GM23338 (cell line): ENCODE measurements around the gene FBXW8. TPM values are rescaled to one million over a fixed set of nuclear protein-coding genes. Genes with fewer than 3 reads are reported as not detected.

ENCODE experiments used
- ATAC-seq: fragments of 200-7000 bp; cut with Tn5 transposase; 3 replicates; pipeline ENCODE4 v1.9.1; 2020
- DNase-seq: peaks from one replicate; pipeline ENCODE4 v3.0.0-alpha.2; 2015; ENCODE audit warnings: low spot score
- H2AFZ ChIP-seq: fragments of 200-600 bp; sonication (generic); 2 replicates; pipeline ENCODE4 v1.8.0; 2016; ENCODE audit warnings: antibody characterized with exemption, mild to moderate bottlenecking, moderate library complexity
- H3F3A ChIP-seq: fragments of 200-600 bp; sonication (generic); replicated peaks from 2 replicates; pipeline ENCODE4 v1.8.0; 2017; ENCODE audit warnings: antibody characterized with exemption, mixed run types, low read depth
- H3K27ac ChIP-seq: fragments of 200-600 bp; sonication (generic); 2 replicates; pipeline ENCODE4 v1.6.1; 2016; ENCODE audit warnings: low read depth
- H3K27me3 ChIP-seq: fragments of 200-600 bp; sonication (generic); 2 replicates; pipeline ENCODE4 v1.8.0; 2016; ENCODE audit warnings: mild to moderate bottlenecking, mixed run types, moderate library complexity; ENCODE audit not compliant: insufficient read depth
- H3K36me3 ChIP-seq: fragments of 200-600 bp; sonication (generic); 2 replicates; pipeline ENCODE4 v1.8.0; 2016; ENCODE audit warnings: mild to moderate bottlenecking; ENCODE audit not compliant: insufficient read depth
- H3K4me1 ChIP-seq: fragments of 200-600 bp; sonication (generic); 2 replicates; pipeline ENCODE4 v1.8.0; 2016; ENCODE audit warnings: mild to moderate bottlenecking, moderate library complexity; ENCODE audit not compliant: insufficient read depth
- H3K4me2 ChIP-seq: fragments of 200-600 bp; sonication (generic); 2 replicates; pipeline ENCODE4 v1.7.1; 2017; ENCODE audit warnings: mixed run types
- H3K4me3 ChIP-seq: fragments of 200-600 bp; sonication (generic); 2 replicates; pipeline ENCODE4 v1.6.1; 2016; ENCODE audit warnings: mixed run types
- H3K79me2 ChIP-seq: fragments of 200-600 bp; sonication (generic); replicated peaks from 2 replicates; pipeline ENCODE4 v1.8.0; 2017; ENCODE audit warnings: mild to moderate bottlenecking; ENCODE audit not compliant: insufficient read depth
- H3K9me2 ChIP-seq: fragments of 200-600 bp; sonication (generic); 2 replicates; pipeline ENCODE4 v1.8.0; 2017; ENCODE audit not compliant: insufficient read depth
- H4K20me1 ChIP-seq: fragments of 200-600 bp; sonication (generic); replicated peaks from 2 replicates; pipeline ENCODE4 v1.8.0; 2017; ENCODE audit warnings: mild to moderate bottlenecking; ENCODE audit not compliant: insufficient read depth
- H3K27ac Mint-ChIP-seq: 2 replicates; pipeline ENCODE4 v1.8.0; 2020; ENCODE audit warnings: inconsistent platforms, mild to moderate bottlenecking, moderate library complexity, mixed read lengths
- H3K27me3 Mint-ChIP-seq: 3 replicates; pipeline ENCODE4 v1.8.0; 2022; ENCODE audit warnings: low read depth, mild to moderate bottlenecking, moderate library complexity, mixed read lengths, inconsistent platforms; ENCODE audit not compliant: insufficient read depth, poor library complexity
- H3K36me3 Mint-ChIP-seq: 3 replicates; pipeline ENCODE4 v1.8.0; 2021; ENCODE audit warnings: low read depth, mild to moderate bottlenecking, inconsistent platforms, moderate library complexity, mixed read lengths
- H3K4me1 Mint-ChIP-seq: 3 replicates; pipeline ENCODE4 v1.8.0; 2020; ENCODE audit warnings: mild to moderate bottlenecking, inconsistent platforms, mixed read lengths
- H3K4me3 Mint-ChIP-seq: 3 replicates; pipeline ENCODE4 v1.8.0; 2021; ENCODE audit warnings: moderate library complexity, mild to moderate bottlenecking, inconsistent platforms, mixed read lengths
- H3K9me3 Mint-ChIP-seq: 3 replicates; pipeline ENCODE4 v1.8.0; 2020; ENCODE audit warnings: moderate library complexity, mild to moderate bottlenecking, inconsistent platforms, mixed read lengths
- CREB1 ChIP-seq: fragments of 250-450 bp; sonication (Bioruptor Pico); IDR thresholded peaks from 2 replicates; pipeline ENCODE4 v1.5.0; 2020; ENCODE audit warnings: low read depth, mild to moderate bottlenecking, moderate library complexity
- EZH2 ChIP-seq: fragments of 200-600 bp; sonication (generic); IDR thresholded peaks from one replicate; pipeline ENCODE4 v1.8.0; 2017; ENCODE audit warnings: antibody characterized with exemption, mild to moderate bottlenecking, low read depth; ENCODE audit not compliant: unreplicated experiment
- EZH2phosphoT487 ChIP-seq: fragments of 200-600 bp; sonication (generic); IDR thresholded peaks from one replicate; pipeline ENCODE4 v1.8.1; 2018; ENCODE audit warnings: antibody characterized with exemption; ENCODE audit not compliant: unreplicated experiment
- JUNB ChIP-seq: IDR thresholded peaks from one replicate; pipeline ENCODE4 v1.6.1; 2016; ENCODE audit warnings: antibody characterized with exemption; ENCODE audit not compliant: unreplicated experiment
- NANOG ChIP-seq: IDR thresholded peaks from 2 replicates; pipeline ENCODE4 v1.6.1; 2016; ENCODE audit warnings: antibody characterized with exemption, borderline replicate concordance
- POLR2AphosphoS5 ChIP-seq: IDR thresholded peaks from 2 replicates; pipeline ENCODE4 v1.6.1; 2016; ENCODE audit warnings: antibody characterized with exemption, low read depth
- STAT1 ChIP-seq: IDR thresholded peaks from one replicate; pipeline ENCODE4 v1.6.1; 2016; ENCODE audit warnings: antibody characterized with exemption; ENCODE audit not compliant: unreplicated experiment
- ZNF114 ChIP-seq: fragments of 250-450 bp; sonication (Bioruptor Pico); IDR thresholded peaks from 2 replicates; pipeline ENCODE4 v1.5.0; 2020; ENCODE audit warnings: mild to moderate bottlenecking, moderate library complexity
- ZNF331 ChIP-seq: fragments of 250-450 bp; sonication (Bioruptor Pico); IDR thresholded peaks from 2 replicates; pipeline ENCODE4 v1.5.0; 2020; ENCODE audit warnings: low read depth, mild to moderate bottlenecking, moderate library complexity
- polyA plus RNA-seq: library from polyadenylated mRNA; unstranded; fragments of >200 nt; fragmentation: Nextera tagmentation; extraction: Ambion mirVana; gene quantifications from 2 replicates; pipeline ENCODE4 v1.2.1, GENCODE V29; 2016
- total RNA-seq: library from RNA; depleted of rRNA; stranded (reverse); fragments of >200 nt; shearing (Covaris generic); gene quantifications from 2 replicates; pipeline ENCODE4 v1.2.3, GENCODE V29; 2014
- TF ChIP-seq, protein P1 (sequence below): IDR thresholded peaks from 2 replicates; pipeline ENCODE4 v1.6.1; 2016; ENCODE audit warnings: antibody characterized with exemption
- TF ChIP-seq, protein P2 (sequence below), 2 experiments: fragments of 200-600 bp in 1 of 2; sonication (generic) in 1 of 2; conservative IDR thresholded peaks; 2 replicates each; pipeline versions ENCODE4 v1.5.1 to v1.6.1; 2016 to 2017; ENCODE audit warnings: antibody characterized with exemption in 2 of 2, low read depth in 2 of 2, mild to moderate bottlenecking in 2 of 2, moderate library complexity in 1 of 2
- TF ChIP-seq, protein P3 (sequence below): fragments of 250-450 bp; sonication (Bioruptor Pico); IDR thresholded peaks from 2 replicates; pipeline ENCODE4 v1.5.0; 2020; ENCODE audit warnings: mild to moderate bottlenecking, moderate library complexity
- TF ChIP-seq, protein P4 (sequence below): IDR thresholded peaks from one replicate; pipeline ENCODE4 v1.6.1; 2018; ENCODE audit warnings: antibody characterized with exemption; ENCODE audit not compliant: unreplicated experiment

FBXW8 gene
- total and polyA plus RNA-seq, 2 experiments from 2014 or later = 4.6 to 13.9 TPM

DNA sequence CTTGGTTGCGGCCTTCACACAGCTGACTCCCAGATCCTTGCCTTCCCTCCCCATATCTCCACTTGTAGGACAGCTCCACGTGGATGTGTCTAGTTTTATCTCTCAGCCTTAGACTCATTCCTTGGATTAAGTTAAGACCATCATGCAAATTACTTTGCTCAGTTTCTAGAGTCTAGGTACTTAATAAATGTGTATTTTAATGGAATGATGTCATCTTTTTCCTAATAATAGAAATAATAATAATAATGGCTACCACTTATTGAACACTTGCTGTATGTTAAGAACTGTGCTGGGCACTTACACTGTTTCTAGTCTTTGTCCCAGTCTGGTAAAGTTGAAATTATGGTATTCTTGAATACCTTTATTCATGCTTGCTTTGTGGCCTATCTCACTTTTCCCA is 37.5 kb downstream of the FBXW8 start:
- no peak overlapping the region for H3K27ac Mint-ChIP-seq
- H4K20me1 ChIP-seq = peaks cover 3% of the 10 kb centered on the region; the same call in 1 of the 2 replicates

More for the DNA sequence above, 37.5 kb downstream of the FBXW8 start:
- H3K4me2 ChIP-seq = no peak overlapping the region
- TF ChIP-seq CREB1 (CRISPR knock-in tag) (no peak), ZNF114 (CRISPR knock-in tag) (no peak), EZH2 (no peak), NANOG (no peak), JUNB (no peak), ZNF331 (CRISPR knock-in tag) (no peak), POLR2AphosphoS5 (no peak), EZH2phosphoT487 (no peak), STAT1 (no peak)
- TF ChIP-seq, protein P1, sequence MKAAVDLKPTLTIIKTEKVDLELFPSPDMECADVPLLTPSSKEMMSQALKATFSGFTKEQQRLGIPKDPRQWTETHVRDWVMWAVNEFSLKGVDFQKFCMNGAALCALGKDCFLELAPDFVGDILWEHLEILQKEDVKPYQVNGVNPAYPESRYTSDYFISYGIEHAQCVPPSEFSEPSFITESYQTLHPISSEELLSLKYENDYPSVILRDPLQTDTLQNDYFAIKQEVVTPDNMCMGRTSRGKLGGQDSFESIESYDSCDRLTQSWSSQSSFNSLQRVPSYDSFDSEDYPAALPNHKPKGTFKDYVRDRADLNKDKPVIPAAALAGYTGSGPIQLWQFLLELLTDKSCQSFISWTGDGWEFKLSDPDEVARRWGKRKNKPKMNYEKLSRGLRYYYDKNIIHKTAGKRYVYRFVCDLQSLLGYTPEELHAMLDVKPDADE = no peak
- TF ChIP-seq, protein P2, sequence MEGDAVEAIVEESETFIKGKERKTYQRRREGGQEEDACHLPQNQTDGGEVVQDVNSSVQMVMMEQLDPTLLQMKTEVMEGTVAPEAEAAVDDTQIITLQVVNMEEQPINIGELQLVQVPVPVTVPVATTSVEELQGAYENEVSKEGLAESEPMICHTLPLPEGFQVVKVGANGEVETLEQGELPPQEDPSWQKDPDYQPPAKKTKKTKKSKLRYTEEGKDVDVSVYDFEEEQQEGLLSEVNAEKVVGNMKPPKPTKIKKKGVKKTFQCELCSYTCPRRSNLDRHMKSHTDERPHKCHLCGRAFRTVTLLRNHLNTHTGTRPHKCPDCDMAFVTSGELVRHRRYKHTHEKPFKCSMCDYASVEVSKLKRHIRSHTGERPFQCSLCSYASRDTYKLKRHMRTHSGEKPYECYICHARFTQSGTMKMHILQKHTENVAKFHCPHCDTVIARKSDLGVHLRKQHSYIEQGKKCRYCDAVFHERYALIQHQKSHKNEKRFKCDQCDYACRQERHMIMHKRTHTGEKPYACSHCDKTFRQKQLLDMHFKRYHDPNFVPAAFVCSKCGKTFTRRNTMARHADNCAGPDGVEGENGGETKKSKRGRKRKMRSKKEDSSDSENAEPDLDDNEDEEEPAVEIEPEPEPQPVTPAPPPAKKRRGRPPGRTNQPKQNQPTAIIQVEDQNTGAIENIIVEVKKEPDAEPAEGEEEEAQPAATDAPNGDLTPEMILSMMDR (conservative IDR thresholded peaks at IDR 0.05; ENCODE audit: low read depth in 2 of 2) = no peak
- TF ChIP-seq, protein P3, sequence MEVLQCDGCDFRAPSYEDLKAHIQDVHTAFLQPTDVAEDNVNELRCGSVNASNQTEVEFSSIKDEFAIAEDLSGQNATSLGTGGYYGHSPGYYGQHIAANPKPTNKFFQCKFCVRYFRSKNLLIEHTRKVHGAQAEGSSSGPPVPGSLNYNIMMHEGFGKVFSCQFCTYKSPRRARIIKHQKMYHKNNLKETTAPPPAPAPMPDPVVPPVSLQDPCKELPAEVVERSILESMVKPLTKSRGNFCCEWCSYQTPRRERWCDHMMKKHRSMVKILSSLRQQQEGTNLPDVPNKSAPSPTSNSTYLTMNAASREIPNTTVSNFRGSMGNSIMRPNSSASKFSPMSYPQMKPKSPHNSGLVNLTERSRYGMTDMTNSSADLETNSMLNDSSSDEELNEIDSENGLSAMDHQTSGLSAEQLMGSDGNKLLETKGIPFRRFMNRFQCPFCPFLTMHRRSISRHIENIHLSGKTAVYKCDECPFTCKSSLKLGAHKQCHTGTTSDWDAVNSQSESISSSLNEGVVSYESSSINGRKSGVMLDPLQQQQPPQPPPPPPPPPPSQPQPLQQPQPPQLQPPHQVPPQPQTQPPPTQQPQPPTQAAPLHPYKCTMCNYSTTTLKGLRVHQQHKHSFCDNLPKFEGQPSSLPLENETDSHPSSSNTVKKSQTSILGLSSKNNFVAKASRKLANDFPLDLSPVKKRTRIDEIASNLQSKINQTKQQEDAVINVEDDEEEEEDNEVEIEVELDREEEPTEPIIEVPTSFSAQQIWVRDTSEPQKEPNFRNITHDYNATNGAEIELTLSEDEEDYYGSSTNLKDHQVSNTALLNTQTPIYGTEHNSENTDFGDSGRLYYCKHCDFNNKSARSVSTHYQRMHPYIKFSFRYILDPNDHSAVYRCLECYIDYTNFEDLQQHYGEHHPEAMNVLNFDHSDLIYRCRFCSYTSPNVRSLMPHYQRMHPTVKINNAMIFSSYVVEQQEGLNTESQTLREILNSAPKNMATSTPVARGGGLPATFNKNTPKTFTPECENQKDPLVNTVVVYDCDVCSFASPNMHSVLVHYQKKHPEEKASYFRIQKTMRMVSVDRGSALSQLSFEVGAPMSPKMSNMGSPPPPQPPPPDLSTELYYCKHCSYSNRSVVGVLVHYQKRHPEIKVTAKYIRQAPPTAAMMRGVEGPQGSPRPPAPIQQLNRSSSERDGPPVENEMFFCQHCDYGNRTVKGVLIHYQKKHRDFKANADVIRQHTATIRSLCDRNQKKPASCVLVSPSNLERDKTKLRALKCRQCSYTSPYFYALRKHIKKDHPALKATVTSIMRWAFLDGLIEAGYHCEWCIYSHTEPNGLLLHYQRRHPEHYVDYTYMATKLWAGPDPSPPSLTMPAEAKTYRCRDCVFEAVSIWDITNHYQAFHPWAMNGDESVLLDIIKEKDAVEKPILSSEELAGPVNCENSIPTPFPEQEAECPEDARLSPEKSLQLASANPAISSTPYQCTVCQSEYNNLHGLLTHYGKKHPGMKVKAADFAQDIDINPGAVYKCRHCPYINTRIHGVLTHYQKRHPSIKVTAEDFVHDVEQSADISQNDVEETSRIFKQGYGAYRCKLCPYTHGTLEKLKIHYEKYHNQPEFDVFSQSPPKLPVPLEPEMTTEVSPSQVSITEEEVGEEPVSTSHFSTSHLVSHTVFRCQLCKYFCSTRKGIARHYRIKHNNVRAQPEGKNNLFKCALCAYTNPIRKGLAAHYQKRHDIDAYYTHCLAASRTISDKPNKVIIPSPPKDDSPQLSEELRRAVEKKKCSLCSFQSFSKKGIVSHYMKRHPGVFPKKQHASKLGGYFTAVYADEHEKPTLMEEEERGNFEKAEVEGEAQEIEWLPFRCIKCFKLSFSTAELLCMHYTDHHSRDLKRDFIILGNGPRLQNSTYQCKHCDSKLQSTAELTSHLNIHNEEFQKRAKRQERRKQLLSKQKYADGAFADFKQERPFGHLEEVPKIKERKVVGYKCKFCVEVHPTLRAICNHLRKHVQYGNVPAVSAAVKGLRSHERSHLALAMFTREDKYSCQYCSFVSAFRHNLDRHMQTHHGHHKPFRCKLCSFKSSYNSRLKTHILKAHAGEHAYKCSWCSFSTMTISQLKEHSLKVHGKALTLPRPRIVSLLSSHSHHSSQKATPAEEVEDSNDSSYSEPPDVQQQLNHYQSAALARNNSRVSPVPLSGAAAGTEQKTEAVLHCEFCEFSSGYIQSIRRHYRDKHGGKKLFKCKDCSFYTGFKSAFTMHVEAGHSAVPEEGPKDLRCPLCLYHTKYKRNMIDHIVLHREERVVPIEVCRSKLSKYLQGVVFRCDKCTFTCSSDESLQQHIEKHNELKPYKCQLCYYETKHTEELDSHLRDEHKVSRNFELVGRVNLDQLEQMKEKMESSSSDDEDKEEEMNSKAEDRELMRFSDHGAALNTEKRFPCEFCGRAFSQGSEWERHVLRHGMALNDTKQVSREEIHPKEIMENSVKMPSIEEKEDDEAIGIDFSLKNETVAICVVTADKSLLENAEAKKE (CRISPR knock-in tag) = no peak
- TF ChIP-seq, protein P4, sequence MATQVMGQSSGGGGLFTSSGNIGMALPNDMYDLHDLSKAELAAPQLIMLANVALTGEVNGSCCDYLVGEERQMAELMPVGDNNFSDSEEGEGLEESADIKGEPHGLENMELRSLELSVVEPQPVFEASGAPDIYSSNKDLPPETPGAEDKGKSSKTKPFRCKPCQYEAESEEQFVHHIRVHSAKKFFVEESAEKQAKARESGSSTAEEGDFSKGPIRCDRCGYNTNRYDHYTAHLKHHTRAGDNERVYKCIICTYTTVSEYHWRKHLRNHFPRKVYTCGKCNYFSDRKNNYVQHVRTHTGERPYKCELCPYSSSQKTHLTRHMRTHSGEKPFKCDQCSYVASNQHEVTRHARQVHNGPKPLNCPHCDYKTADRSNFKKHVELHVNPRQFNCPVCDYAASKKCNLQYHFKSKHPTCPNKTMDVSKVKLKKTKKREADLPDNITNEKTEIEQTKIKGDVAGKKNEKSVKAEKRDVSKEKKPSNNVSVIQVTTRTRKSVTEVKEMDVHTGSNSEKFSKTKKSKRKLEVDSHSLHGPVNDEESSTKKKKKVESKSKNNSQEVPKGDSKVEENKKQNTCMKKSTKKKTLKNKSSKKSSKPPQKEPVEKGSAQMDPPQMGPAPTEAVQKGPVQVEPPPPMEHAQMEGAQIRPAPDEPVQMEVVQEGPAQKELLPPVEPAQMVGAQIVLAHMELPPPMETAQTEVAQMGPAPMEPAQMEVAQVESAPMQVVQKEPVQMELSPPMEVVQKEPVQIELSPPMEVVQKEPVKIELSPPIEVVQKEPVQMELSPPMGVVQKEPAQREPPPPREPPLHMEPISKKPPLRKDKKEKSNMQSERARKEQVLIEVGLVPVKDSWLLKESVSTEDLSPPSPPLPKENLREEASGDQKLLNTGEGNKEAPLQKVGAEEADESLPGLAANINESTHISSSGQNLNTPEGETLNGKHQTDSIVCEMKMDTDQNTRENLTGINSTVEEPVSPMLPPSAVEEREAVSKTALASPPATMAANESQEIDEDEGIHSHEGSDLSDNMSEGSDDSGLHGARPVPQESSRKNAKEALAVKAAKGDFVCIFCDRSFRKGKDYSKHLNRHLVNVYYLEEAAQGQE = no peak
- no peak overlapping the region for H3K27ac ChIP-seq
- H3K27me3 ChIP-seq = no peaks in the 10 kb centered on the region
- ATAC-seq (no peak), DNase-seq (no peak)
- peaks cover 29% of the 10 kb centered on the region for H3K36me3 Mint-ChIP-seq
- no peaks in the 10 kb centered on the region; the same call in 1 of the 2 replicates for H3K36me3 ChIP-seq
- H3K79me2 ChIP-seq = no peaks in the 10 kb centered on the region
- no peaks in the 10 kb centered on the region for H3K4me1 ChIP-seq
- no peaks in the 10 kb centered on the region for H3F3A ChIP-seq
- no peak overlapping the region for H3K4me3 ChIP-seq
- no peaks in the 10 kb centered on the region for H3K27me3 Mint-ChIP-seq
- H3K4me3 Mint-ChIP-seq = no peak overlapping the region
- no peaks in the 10 kb centered on the region for H3K9me2 ChIP-seq
- peaks cover 3% of the 10 kb centered on the region for H3K9me3 Mint-ChIP-seq
- H3K4me1 Mint-ChIP-seq = no peaks in the 10 kb centered on the region
- no peak overlapping the region for H2AFZ ChIP-seq
